H1 (cell line): ENCODE data around the gene GLDC. TPM values are rescaled to one million over a fixed set of nuclear protein-coding genes. Genes with fewer than 3 reads are reported as not detected.

Experiments
- CTCF ChIP-seq, 3 experiments: IDR thresholded peaks; 1 replicate in 2 of 3; 2 replicates in 1 of 3; pipeline versions ENCODE4 v1.5.1 to v1.6.1; 2011; ENCODE audit warnings: low read length in 3 of 3, mild to moderate bottlenecking in 3 of 3, inconsistent platforms in 2 of 3, low read depth in 1 of 3, moderate library complexity in 1 of 3; ENCODE audit not compliant: insufficient read depth in 1 of 3; ENCODE audit errors: control extremely low read depth in 1 of 3
- EGR1 ChIP-seq: IDR thresholded peaks from 2 replicates; pipeline ENCODE4 v1.6.1; 2011; ENCODE audit warnings: low read depth, low read length, borderline replicate concordance
- GTF2F1 ChIP-seq: IDR thresholded peaks from 2 replicates; pipeline ENCODE4 v1.6.1; 2012; ENCODE audit warnings: low read depth, low read length, improper control_type of control experiment, borderline replicate concordance
- HDAC2 ChIP-seq, 2 experiments: fragments of 300-600 bp in 1 of 2; sonication (generic) in 1 of 2; IDR thresholded peaks; 2 replicates each; pipeline ENCODE4 v1.6.1; 2011 to 2012; ENCODE audit warnings: low read depth in 2 of 2, low read length in 2 of 2, mild to moderate bottlenecking in 2 of 2, moderate library complexity in 2 of 2, borderline replicate concordance in 1 of 2, inconsistent platforms in 1 of 2
- RXRA ChIP-seq: IDR thresholded peaks from 2 replicates; pipeline ENCODE4 v1.6.1; 2011; ENCODE audit warnings: low read depth, mild to moderate bottlenecking, low read length, moderate library complexity; ENCODE audit not compliant: insufficient read depth
- SIN3A ChIP-seq, 2 experiments: IDR thresholded peaks in 1 of 2; conservative IDR thresholded peaks in 1 of 2; 2 replicates each; pipeline ENCODE4 v1.6.1; 2011 to 2012; ENCODE audit warnings: low read length in 2 of 2, improper control_type of control experiment in 1 of 2, low read depth in 1 of 2, mild to moderate bottlenecking in 1 of 2
- SP4 ChIP-seq: IDR thresholded peaks from 2 replicates; pipeline ENCODE4 v1.6.1; 2012; ENCODE audit warnings: low read length, inconsistent platforms
- SRF ChIP-seq: IDR thresholded peaks from 2 replicates; pipeline ENCODE4 v1.6.1; 2011; ENCODE audit warnings: mild to moderate bottlenecking, low read depth, low read length, moderate library complexity
- polyA plus RNA-seq, 7 experiments: library from polyadenylated mRNA; depleted of rRNA in 3 of 7; stranded (reverse) in 5 of 7; unstranded in 2 of 7; fragments of >200 nt in 5 of 7; fragments of 200-250 nt in 2 of 7; gene quantifications; 1 replicate in 5 of 7; 2 replicates in 1 of 7; 4 replicates in 1 of 7; pipeline versions ENCODE4 v1.2.1 to v1.2.3, GENCODE V29; 2011 to 2013; ENCODE audit warnings: missing spikeins in 2 of 7, mixed read lengths in 2 of 7
- total RNA-seq: library from RNA; stranded (reverse); fragmentation: NEBNext Ultra II Directional; extraction: Animal tissue kit (Norgen Biotek cat#: 25700); gene quantifications from 2 replicates; pipeline ENCODE4 v1.2.1, GENCODE V29; 2021

The GLDC gene
- total and polyA plus RNA-seq, 2 of the 8 experiments (the other 6 are each of a cell fraction or from before 2014, with no cell fraction given) = 48.8 to 101 TPM

GRCh38 chr9:6512085-6512657 lies 133.4 kb downstream of the GLDC start (continued):
- no peak for TF ChIP-seq EGR1
- TF ChIP-seq SP4 = no peak
- TF ChIP-seq SRF = no peak
- TF ChIP-seq GTF2F1 = no peak
- TF ChIP-seq HDAC2 (IDR thresholded peaks at IDR 0.05; ENCODE audit: borderline replicate concordance in 1 of 2, low read depth in 2 of 2, low read length in 2 of 2) = no peak
- no peak for TF ChIP-seq CTCF (IDR thresholded peaks at IDR 0.05; ENCODE audit: control extremely low read depth in 1 of 3, insufficient read depth in 1 of 3, low read depth in 1 of 3, low read length in 3 of 3)
- TF ChIP-seq RXRA = no peak
- TF ChIP-seq SIN3A (conservative IDR thresholded peaks at IDR 0.05 in 1 of 2, IDR thresholded peaks at IDR 0.05 in 1 of 2; ENCODE audit: low read depth in 1 of 2, low read length in 2 of 2) = no peak
- TF ChIP-seq, all 59 proteins: peak for 0
